CD4-positive, alpha-beta T cell treated with Interleukin-2 at 100 ng/mL for 4 hours (primary cell): ENCODE data around the gene CFL1.
"Not testable (repeated sequence)": the region's sequence is repeated elsewhere in the genome, so short reads cannot be mapped to it uniquely, and the experiment has no call there.

Source experiments
- DNase-seq: peaks from one replicate; pipeline ENCODE4 v3.0.0-alpha.2; 2020; ENCODE audit warnings: low spot score

The CFL1 gene

DNA sequence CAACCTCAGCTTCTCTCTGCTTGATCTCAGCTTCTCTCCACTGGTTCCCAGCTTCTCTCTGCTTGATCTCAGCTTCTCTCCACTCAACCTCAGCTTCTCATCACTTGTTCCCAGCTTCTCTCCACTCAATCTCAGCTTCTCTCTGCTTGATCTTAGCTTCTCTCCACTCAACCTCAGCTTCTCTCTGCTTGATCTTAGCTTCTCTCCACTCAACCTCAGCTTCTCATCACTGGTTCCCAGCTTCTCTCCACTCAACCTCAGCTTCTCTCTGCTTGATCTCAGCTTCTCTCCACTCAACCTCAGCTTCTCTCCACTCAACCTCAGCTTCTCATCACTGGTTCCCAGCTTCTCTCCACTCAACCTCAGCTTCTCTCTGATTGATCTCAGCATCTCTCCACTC is 25.7 kb downstream of the CFL1 start:
- DNase-seq: not testable (repeated sequence)

DNA sequence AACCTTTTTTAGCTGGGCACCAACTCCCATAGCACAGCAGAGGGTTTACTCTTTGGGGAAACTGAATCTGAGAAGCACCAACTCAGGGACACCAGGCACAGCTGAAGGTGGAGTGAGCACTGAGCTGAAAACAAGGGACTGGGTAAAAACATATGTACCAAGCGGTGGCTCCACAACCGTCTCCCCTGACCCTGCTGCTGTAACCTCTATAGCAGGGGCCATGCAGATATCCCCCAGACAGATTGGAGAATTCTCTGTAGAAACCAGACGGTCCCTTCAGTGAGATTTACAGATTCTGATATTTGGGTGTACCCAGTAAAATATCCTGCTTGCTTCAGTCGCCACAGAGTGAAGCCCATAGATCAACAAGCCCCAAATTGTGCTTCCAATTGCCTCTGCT is 28.5 kb downstream of the CFL1 start:
- no peak for DNase-seq

DNA sequence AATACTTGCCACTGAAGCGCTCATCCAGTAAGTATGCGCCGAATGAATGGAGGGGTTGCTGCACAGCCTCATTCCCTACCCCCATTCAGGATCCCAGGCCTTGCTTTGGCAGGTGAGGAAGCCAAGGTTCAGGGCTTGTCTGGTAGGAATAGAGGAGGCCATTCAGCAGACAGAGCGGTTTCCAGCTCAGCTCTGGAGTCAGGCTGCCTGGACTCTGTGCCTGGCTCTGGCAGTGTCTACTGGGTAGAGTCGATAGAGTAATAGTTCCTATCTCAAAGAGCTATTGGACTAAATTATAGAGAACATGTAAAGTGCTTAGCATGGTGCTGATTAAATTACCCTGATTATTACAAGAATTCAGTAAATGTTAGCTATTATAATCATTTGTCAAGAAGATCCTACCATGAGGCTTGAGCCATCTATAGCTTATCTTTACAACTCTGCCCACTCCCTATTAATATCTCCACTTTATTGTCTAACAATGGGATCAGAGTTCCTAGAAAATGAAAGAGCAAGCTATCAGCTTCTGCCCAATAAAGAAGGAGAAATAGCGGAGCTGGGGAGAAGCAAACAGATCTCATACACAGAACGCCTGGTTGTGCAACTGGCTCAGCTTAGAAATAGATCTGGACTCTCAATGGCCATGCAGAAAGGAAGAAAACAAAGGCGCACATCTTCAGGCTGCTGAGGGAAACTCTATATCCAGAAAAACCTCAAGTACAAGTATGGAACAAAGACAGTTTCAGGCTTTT is 30.8 kb downstream of the CFL1 start:
- DNase-seq: no peak

DNA sequence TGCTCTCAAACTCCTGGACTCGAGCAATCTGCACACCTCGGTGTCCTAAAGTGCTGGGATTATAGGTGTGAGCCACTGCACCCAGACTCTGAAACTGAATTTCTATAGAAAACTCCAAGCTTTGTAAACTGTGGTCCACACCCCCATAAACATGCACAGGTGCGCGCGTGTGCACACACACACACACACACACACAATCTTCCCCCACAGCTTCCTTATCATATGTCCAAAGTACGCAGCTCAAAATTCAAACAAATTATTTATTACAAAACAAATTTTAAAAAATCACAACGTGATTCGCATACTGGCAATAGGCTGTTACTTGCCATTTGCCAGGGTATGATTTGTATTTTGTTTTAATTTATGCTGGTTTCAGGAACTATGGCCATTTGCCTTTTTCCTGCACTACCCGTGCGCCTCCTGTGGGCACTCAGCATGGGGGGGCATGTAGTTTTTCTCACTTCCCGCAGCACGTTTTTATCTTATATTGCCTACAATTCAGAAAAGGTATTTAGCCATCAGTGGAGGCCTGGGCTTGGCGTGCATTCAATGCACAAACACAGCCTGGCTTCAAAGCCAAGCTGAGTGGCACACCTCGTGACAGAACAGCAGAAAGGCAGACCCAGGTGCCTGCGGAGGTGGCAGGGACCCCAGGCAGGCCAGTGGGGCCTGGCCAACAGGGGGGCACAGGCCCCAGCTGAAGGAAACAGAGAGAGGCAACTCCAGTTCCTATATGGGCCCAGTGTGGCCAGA is 35.0 kb downstream of the CFL1 start:
- no peak for DNase-seq

DNA sequence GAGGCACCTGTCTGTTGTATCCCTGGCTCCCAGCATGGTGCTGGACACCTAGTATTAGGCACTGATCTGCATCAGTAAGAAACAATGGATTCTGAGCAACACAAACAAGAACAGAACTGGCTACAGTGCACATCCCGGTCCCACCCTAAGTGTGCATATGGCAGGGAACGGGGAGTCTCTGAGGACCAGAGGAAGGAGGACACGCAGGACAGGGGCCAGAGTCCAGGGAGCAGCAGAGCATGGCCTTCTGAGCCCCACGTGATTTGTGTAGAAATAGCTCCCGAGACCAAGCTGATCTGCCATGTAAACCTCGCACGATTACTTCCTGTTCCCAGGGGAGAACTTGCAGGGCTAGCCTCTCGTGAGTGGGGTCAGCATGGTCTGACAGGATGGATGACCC is 36.9 kb downstream of the CFL1 start:
- no peak for DNase-seq

DNA sequence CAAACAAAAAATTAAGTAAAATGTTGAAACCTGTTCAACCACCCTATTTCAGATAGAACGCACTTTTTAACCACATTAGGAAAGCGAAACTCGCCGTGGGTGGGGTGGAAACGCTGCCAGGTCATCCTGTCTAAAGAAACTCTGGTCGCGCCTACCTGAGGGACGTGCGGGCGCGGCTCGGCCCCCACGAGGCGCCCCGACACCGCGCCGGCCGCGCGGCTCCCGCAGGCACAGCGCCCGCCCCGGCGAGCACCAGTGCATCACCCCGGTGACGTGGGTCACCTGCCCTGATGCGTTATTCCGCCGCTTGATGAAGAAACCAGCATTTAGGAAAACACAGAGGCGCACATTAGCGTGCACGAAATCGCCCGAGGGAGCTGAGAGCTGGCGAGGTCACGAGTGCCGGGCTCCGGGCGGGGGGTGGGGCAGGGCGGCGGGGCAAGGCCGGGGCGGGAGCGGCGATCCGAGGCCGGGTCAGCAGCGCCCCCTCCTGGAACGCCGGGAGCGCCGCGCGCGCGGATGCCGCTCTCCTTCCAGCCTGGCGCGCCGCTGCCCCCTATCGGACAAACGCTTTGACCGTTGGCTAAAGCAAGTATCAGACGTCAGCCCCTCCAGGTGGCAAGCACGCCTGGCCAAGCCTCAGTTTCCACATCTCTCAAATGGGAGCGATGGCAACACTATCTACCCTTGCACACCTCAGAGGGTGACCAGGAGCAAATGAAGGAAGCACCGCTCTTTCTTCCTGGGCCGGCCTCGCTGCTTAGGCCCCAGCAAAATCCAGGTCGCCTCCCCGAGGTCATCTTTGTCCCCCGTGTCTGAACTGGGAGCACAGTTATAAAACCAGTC is 39.9 kb downstream of the CFL1 start:
- DNase-seq: peak; percentile 93

DNA sequence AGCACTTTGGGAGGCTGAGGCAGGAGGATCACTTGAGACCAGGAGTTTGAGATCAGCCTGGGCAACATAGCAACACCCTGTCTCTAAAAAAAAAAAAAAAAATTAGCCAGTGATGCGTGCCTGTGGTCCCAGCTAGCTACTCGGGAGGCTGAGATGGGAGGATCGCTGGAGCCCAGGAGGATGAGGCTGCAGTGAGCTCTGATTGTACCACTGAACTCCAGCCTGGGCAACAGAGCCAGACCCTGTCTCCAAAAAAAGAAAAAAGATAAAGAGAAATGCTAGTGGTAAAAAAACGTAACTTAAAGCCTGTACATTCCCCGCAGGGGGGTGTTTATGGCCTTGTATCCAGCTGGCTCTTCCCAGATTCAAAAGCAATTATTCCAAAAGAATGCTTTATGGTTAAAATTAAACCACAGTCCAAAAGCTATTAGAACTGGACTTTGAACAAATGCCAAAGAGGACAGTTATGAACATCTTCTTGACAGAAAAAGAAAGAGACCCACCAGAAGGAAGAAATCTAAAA is 40.6 kb downstream of the CFL1 start:
- DNase-seq: no peak

DNA sequence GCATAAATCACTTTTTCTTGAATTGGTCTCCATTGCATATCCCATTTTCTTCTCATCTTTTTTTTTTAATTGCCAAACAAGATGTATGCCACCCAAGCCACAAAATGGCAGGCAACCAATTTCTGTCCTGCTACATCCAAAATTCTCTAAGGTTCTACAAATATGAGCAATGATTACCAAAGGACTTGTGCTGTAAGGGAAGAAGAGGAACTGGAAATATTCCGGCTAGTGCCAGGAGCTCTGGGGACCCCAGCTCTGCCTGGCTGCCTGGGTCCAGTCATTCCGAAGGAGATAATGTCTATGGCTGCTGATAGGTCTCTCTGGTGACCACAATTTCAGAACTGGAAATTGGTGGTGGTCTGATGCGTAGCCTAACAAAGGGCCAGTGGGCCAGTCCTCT is 41.3 kb downstream of the CFL1 start:
- DNase-seq: no peak

DNA sequence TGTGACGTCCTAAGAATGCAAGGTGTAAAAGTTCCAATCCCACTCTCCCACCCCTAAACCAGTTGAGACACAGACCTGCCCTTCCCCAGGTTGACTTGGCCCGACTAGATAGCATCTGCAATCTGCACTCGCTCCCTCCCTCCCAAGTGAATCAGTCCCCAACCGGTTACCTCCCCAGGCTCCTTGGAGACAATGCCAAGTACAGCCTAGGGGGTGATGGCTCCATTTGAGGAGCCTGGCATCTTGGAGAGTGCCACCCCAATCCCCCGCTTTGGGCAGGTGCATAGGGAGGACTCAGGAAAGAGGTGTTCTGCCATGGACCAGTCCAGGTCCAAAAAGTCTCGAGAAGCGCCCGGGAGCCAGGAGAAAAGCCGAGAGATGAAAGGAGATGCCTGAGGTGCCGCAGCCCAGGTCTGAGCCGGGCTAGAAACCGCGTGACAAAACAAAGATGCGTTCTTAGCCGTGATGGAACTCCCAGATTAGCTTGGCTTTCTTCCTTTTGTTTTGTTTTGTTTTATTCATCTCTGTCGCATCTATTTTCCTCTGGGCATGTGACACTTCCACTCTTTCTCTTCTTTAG is 42.9 kb downstream of the CFL1 start:
- no peak for DNase-seq

DNA sequence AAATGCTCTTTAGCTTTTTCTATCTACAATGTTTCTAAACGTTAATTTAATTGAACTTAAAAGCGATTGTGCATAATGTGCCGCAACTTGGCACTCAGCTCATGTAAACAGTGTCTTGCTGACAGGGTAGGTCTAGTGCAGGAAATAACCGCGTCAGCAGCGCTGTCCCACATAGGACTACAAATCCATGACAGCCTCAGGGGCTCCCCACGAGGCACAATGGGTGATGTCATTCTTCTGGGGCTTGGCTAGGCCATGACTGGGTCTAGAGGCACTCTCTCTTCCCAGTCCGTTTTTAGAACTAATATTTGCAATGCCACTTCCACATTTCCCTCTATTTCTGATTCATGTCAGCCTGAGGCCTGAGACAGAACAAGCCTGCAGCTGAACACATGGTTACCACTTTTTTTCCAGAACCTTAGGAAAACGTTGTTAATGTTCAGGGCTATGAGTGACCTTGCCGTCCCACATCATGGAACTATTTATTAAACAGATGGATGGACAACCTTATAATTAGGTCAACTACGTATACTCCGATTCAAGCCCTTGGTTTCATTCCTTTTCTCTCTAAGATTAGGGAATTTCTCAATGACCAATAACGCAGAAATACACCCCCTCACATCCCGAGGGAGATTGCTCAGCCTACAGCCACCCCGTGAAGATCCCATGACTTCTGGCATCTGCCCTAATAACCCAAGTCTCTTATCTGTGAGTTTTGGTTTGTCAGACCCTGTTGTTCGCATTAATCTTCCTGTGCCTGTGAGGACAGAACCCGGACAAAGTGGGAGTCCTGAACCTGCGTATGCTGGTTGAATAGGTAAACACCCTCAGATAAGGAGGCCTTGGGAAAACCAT is 43.6 kb downstream of the CFL1 start:
- no peak for DNase-seq

DNA sequence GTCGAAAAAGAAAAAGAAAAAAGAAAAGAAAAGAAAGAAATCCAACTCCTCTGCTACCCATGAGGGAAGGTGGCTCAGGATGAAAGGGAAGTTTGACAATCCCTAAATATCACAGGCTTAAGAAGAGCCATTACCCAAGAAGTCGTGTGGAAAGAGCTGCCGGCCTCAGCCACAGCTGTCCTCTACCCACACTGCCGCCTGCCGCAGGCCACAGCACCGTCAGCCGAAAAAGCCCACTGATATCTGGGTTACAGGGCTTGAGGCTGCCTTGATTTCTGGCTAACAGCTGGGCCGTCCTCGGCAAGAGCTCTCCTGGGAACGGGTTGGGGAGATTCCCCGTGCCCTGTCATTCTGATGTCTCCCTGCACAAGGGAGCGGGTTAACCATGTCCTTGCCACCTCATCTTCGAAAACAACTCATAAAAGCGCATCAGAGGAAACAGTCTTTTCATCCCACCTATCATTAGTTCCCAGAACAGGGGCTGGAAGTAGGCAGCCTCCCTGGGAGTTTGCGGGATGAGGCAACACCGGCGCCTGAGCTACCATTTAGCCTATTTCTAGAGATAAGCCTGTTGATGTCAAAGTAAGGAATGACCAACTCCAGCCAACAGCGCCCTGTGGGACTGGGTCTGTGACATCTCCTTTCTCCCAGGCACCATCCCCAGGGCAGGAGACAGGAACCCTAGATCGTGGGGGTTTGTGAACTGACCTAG is 46.1 kb downstream of the CFL1 start:
- no peak for DNase-seq

DNA sequence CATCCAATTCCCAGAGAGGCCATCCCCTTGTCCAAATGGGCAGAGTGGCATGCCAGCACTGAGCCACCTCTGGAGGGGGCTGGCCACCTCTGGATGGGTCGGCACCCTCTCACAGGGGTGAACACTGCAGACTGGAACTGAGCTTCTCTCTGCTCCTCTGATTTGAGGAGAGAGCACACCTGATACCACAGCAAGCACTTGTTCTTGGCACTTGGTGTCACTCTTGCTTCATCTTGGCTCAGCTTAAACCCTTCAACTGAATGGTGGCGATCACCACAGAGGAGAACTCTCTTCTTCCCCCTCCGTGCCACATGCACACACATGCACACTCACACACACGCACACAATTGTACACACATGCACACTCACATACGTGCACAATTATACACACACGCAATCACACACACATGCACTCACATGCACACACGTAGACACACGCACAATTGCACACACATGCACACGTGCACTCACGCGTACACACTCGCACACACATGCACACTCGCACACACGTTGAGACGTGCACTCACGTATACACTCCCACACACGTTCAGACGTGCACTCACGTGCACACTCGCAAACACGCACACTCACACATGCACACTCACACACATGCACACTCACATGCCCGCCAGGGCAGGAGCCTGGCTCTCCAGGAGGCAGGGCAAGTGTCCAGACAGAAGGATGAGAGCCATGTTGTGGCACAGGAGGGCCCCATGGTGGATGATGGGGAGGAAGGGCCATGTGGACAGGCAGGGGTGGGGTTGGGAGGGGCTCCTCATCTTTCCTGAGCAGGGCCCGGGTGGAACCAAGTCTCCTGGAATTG is 47.7 kb downstream of the CFL1 start:
- no peak for DNase-seq

DNA sequence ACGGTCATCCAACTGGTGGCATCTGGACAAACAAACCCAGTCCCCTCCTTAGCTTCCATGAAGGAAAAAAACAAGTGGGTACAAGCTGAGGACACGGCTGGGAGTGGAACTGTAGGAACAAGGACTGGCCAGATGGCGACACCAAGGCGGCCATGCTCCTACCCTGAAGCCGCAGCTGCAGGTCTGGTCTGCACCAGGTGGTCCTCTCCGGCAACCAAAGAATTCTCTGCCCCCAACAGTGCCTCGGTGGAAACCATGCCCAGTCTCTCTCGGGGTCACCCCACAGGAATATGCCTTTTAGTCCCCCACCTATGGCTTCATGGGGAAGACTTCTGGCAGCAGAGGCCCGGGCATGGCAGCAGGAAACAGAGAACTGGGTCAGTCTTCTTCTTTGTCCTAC is 48.5 kb downstream of the CFL1 start:
- no peak for DNase-seq

DNA sequence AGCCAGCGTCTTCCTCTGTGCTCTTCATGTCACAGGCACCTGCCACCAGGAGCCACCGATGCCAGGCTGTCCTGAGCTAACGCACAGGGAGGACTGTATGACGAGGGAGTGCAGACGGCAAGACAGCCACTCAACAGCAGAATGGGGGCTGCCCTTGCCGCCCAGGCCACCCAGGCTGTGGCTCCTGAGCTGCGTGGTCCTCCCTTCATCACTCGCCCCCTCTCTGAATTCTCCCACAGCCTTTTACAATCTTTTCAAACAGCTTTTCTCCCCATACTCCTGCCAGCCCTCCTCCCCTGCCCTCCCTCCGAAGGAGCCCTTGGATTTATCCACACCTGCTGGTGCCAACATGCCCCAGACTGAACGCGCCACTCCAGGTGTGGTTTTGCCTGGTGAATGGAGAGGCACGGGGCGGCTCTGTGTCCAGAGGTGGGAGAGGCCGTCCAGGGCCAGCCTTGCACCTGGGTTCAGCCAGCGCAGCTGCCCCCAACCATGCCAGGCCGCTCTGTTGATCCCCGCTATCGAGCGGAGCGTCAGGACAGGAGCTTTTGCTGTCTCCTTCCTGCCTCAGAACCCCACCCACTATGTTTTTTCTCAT is 49.1 kb downstream of the CFL1 start:
- DNase-seq: no peak

DNA sequence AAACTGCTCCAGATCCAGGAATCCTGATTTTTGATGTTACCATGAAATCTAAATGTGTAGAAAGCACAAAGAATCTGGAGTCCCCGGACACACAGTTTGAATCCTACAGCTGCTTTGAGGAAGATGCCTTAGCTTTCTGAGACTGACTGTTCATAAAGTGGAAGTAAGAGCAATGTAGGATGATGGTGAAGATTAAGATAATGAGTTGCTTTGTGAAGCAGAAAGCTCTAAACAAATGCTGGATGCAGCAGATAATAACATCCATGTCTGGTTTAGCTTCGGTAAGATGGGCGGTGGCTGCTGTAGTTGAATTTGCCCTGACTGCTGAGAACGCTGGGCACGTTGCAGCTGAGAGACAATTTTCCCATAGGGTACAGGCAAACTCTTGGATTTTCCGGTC is 51.0 kb downstream of the CFL1 start:
- no peak for DNase-seq
